Epithelial cell of prostate (primary cell): Measurements from ENCODE around the gene ADORA2B.
"Not testable (repeated sequence)": the region's sequence is repeated elsewhere in the genome, so short reads cannot be mapped to it uniquely, and the experiment has no call there.

ENCODE experiments used
- DNase-seq: peaks from one replicate; pipeline ENCODE4 v3.0.0-alpha.2; 2011; ENCODE audit warnings: low read depth, low spot score
- H3K27ac ChIP-seq: fragments of 450-650 bp; 2 replicates; pipeline ENCODE4 v1.5.1; 2017; ENCODE audit warnings: mild to moderate bottlenecking

The ADORA2B gene

DNA sequence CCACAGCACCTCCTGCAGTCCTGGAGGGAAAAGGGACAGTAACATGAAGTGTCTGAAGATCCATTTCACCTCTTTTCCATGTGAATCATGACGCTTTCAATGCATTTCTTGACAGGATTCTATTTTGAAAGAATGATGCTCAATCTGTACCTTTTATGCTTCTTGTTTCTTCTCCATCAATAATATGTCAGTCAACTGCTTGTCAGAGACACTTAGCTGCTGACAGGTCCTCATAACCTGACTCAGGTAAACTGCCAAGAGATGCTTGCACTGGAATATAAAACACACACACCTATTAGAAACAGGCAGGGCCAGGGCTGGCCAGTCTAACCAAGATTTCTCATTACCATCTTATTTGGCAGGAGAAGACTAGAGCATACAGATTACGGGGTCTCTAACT is 33.0 kb downstream of the ADORA2B start:
- H3K27ac ChIP-seq, result no peak overlapping the region
- no peak for DNase-seq

DNA sequence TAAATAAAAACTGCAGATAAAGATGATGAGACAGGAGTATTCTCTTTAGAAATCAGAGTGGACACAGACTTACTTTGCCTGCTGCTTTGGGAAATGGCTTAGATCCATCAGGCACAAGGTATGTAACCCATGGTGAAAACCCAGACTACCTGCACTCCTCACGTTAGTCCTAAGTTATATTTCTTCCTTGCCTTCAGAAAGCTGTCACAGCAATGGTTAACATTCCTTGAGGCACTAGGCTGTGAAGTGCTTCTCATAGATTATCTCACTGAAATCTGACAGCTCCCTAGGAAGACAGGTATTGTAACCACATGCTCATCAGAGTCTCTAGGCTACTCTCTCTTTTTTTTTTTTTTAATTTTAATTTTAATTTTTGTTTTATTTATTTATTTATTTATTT is 33.7 kb downstream of the ADORA2B start:
- no peak overlapping the region for H3K27ac ChIP-seq
- no peak for DNase-seq

DNA sequence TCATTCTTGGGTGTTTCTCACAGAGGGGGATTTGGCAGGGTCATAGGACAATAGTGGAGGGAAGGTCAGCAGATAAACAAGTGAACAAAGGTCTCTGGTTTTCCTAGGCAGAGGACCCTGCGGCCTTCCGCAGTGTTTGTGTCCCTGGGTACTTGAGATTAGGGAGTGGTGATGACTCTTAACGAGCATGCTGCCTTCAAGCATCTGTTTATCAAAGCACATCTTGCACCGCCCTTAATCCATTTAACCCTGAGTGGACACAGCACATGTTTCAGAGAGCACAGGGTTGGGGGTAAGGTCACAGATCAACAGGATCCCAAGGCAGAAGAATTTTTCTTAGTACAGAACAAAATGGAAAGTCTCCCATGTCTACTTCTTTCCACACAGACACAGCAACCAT is 34.1 kb downstream of the ADORA2B start:
- not testable (repeated sequence) for H3K27ac ChIP-seq, DNase-seq

DNA sequence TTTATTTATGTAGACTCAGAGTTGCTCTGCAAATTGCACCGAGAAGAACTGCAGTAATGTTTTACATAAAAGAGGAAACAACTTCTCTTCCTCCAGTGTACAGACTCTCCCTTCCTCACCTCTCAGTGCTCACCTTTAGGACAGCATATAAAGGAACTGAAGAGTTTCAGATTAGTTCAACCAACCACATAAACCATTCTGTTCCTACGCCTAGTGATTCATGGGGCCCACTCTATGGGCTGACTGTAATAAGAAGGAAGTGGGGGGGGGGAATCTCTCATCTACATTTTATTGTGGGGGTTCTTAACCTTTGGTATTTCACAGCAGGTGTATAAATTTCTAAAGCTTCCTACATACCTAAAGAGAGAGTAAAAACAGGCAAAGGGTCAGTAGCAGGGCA is 36.3 kb downstream of the ADORA2B start:
- no peak for DNase-seq
- H3K27ac ChIP-seq, result peak overlapping the region; percentile 47

GRCh38 chr17:15981646-15982580 is 37.0 kb downstream of the ADORA2B start:
- peak overlapping the region; percentile 47 for H3K27ac ChIP-seq
- no peak for DNase-seq

DNA sequence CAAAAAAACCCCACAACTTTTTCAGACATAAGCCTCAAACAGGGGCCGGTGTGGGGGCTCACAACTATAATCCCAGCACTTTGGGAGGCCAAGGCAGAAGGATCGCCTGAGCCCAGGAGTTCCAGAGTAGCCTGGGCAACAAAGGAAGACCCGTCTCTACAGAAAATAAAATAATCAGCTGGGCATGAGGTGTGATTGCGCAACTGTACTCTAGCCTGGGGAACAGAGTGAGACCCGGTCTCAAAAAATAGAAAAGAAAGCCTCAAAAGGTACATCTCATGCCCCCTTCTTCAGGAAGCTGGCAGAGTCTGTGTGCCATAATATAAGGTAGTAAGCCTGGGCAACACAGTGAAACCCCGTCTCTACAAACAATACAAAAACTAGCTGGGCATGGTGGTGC is 51.4 kb downstream of the ADORA2B start:
- no peak for DNase-seq
- H3K27ac ChIP-seq, result no peak overlapping the region

GRCh38 chr17:15998031-15998562 is 53.2 kb downstream of the ADORA2B start:
- DNase-seq, result no peak
- H3K27ac ChIP-seq, result peak overlapping the region; percentile 94

GRCh38 chr17:15999141-15999973 is 54.4 kb downstream of the ADORA2B start, which contains the start of the genes TTC19 and ZSWIM7:
Gene TTC19, plus strand, starts transcription at chr17:15999824. Its CDS starts 25 bp downstream, at chr17:15999849.
Gene ZSWIM7, minus strand, starts transcription at chr17:15999704. Its CDS starts 110 bp downstream, at chr17:15999594.
- H3K27ac ChIP-seq, result peak within 1 kb of the TSS; percentile 94
- peak; percentile 72 for DNase-seq

DNA sequence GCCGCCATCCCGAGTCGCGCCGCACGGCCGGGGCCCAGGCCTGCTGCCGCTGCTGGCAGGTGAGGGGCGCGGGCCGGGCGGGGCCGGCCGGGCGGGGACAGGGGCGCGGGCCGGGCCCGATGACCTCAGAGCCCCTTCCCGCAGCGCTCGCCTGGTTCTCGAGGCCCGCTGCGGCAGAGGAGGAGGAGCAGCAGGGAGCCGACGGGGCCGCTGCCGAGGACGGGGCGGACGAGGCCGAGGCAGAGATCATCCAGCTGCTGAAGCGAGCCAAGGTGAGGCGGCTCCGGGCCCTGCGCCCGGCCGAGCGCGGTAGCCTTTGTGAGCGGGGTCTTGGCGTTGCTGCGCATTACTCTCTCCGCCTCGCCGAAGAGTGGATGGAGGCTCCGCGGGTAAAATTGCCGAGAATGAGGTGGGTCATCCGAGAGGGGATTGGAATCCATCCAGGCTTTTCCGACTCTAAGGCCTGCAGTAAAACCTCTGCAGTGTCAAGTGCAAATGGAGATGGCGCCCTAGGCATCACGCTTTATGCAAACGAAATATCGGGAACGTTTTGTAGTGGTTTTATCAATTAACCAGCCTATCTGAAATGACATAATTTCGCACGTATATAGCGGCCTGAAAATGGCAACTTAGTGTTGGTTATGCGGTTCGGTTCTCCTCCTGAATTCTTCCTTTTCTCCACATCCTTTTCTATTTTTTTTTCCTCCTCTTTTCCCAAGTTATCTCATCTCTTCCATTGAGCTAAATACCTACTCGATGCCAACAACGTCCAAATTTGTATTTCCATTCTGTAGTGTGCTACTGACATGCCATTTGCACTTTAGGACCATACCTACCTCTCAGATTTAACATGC is 55.3 kb downstream of the ADORA2B start:
- H3K27ac ChIP-seq, result peak overlapping the region; percentile 94
- DNase-seq, result no peak

- peak overlapping the region; percentile 94 for H3K27ac ChIP-seq
- peak; percentile 14 for DNase-seq
Observed at GRCh38 chr17:16001226-16001897, 56.4 kb downstream of the ADORA2B start.

DNA sequence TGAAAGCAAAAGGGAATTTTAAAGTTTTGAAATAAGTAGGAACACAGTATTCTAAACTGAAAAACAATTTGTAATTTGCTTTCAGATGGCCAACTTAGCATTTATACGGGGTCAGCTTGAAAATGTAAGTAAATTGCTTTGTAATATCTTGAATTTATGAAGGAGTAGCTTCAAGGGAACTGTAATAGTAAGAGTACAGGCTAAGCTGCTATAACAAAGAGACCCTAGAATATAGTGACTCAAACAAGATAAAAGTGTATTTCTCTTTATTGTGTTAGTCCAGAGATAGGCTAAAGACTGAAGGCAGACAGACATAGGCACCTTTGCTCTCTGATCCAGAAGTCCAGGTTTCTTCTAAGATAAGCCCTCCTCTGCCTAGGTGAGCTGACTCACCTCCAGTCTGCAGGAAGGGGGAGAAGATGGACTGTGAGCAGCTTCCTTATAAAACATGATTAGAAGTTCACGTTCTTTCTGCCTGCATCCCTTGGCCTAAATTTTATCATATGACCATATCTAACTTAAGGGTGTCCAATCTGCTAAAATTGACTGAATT is 57.9 kb downstream of the ADORA2B start:
- H3K27ac ChIP-seq, result no peak overlapping the region
- no peak for DNase-seq

DNA sequence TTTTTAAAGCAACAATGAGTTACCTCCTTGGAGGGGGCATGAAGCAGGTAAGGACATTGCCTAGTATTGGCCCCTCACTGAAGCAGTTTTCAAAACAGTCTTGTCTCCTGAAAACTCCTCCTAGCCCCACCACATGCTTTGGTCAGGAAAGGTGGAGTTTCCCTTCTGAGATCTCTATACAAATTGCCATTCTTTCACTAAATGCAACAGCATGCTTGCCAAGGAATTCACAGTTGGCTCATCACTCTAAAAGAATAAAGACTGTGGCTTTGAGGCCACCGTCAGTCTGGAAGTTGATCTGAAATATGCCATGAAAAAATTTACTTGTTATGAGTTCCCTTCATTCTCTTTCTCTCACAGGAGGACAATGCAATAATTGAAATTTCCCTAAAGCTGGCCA is 58.9 kb downstream of the ADORA2B start:
- DNase-seq, result no peak
- no peak overlapping the region for H3K27ac ChIP-seq

GRCh38 chr17:16005636-16006035 is 60.7 kb downstream of the ADORA2B start:
- no peak overlapping the region for H3K27ac ChIP-seq
- DNase-seq, result no peak

DNA sequence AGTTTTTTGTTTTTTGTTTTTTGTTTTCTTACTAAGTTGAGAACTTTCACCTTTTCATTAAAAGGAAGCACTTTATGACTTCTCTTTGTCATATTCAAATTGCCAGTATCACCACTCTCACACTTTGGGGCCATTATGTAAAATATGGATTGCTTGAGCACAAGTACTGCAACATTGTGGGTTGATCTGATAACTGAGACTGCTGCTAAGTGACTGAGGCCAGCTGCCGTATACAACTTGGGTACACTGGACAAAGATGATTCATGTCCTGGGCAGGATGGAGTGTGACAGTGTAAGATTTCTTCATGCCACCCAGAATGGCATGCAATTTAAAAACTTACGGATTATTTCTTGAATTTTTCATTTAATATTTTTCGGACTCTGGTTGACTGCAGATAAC is 62.5 kb downstream of the ADORA2B start:
- no peak for DNase-seq

GRCh38 chr17:16013943-16014407 is 69.0 kb downstream of the ADORA2B start:
- peak overlapping the region; percentile 48 for H3K27ac ChIP-seq
- no peak for DNase-seq

More for the DNA sequence above, 62.5 kb downstream of the ADORA2B start:
- H3K27ac ChIP-seq, result no peak overlapping the region

- DNase-seq, result no peak
- no peak overlapping the region for H3K27ac ChIP-seq
Observed at GRCh38 chr17:16019347-16019746, 74.4 kb downstream of the ADORA2B start.

DNA sequence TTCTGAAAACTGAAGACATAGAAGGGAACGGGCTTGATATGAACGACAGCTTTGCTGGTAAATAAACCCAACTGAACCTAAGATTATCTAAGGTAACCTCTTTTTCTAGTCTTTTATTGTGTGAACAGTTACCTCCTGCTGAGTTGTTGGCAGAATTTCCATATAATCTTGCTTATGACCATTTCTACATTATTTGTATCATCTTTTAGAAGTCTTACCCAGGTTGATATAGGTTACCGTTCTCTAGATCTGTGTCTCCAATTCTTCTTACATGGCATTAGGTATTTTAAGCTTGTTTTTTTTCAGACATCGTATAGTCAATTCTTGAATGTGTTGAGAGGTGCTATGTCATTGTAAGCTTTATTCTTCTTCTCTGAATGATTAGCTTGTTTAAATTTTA is 79.0 kb downstream of the ADORA2B start:
- no peak for DNase-seq
- no peak overlapping the region for H3K27ac ChIP-seq

- DNase-seq, result no peak
- no peak overlapping the region for H3K27ac ChIP-seq
Observed at GRCh38 chr17:16025202-16025601, 80.3 kb downstream of the ADORA2B start.
